Panc1 (cell line): ENCODE measurements around the gene SH3BP4. TPM values are rescaled to one million over a fixed set of nuclear protein-coding genes. Genes with fewer than 3 reads are reported as not detected.

Experiments used
- ATAC-seq: fragments of 200-7000 bp; cut with Tn5 transposase; 2 replicates; pipeline ENCODE4 v1.9.1; 2020; ENCODE audit warnings: mild to moderate bottlenecking, moderate library complexity
- BruUV-seq: library from RNA; stranded (reverse); fragments of 400-500 nt; replicated peaks from 2 replicates; lab custom pipeline; 2021; lab: Mats Ljungman, UMichigan
- CTCF ChIA-PET: fragments of 300-600 bp; sonication (Branson Sonifier 250); formaldehyde crosslinking; loops from one replicate; lab custom pipeline; 2022; ENCODE audit warnings: antibody characterized with exemption; lab: Charles Lee
- POLR2A ChIA-PET: fragments of 300-600 bp; sonication (Branson Sonifier 250); formaldehyde crosslinking; loops from one replicate; lab custom pipeline; 2022; ENCODE audit warnings: antibody characterized with exemption; lab: Charles Lee
- DNase-seq: peaks from one replicate; pipeline ENCODE4 v3.0.0-alpha.2; 2010; ENCODE audit warnings: low read depth, low spot score
- H3K27ac ChIP-seq: 2 replicates; pipeline ENCODE4 v1.5.1; 2011; ENCODE audit warnings: mild to moderate bottlenecking, low read length, inconsistent platforms
- H3K27me3 ChIP-seq: fragments of 200-500 bp; sonication (Bioruptor generic); 2 replicates; pipeline ENCODE4 v1.6.0; 2014; ENCODE audit warnings: low read length, inconsistent platforms; ENCODE audit not compliant: control insufficient read depth, insufficient read depth
- H3K36me3 ChIP-seq: fragments of 200-500 bp; sonication (Bioruptor generic); 2 replicates; pipeline ENCODE4 v1.5.1; 2014; ENCODE audit warnings: inconsistent platforms, mild to moderate bottlenecking, low read length, moderate library complexity; ENCODE audit not compliant: control insufficient read depth, insufficient read depth
- H3K4me1 ChIP-seq: 2 replicates; pipeline ENCODE4 v1.5.1; 2011; ENCODE audit warnings: inconsistent platforms, mild to moderate bottlenecking, low read length, moderate library complexity; ENCODE audit not compliant: control insufficient read depth, insufficient read depth
- H3K4me3 ChIP-seq, 2 experiments: 2 replicates each; pipeline ENCODE4 v1.5.1; 2011 to 2012; ENCODE audit warnings: low read depth in 2 of 2, low read length in 2 of 2, mild to moderate bottlenecking in 2 of 2, inconsistent platforms in 1 of 2, moderate library complexity in 1 of 2
- H3K9me3 ChIP-seq: fragments of 200-500 bp; sonication (Bioruptor generic); 2 replicates; pipeline ENCODE4 v1.5.1; 2014; ENCODE audit warnings: low read depth, mild to moderate bottlenecking, inconsistent platforms, low read length, moderate library complexity; ENCODE audit not compliant: control insufficient read depth, insufficient read depth
- CTCF ChIP-seq: fragments of 450-650 bp; IDR thresholded peaks from 2 replicates; pipeline ENCODE4 v1.5.1; 2017; ENCODE audit warnings: mild to moderate bottlenecking
- POLR2AphosphoS5 ChIP-seq: IDR thresholded peaks from 2 replicates; pipeline ENCODE4 v1.6.1; 2012; ENCODE audit warnings: mild to moderate bottlenecking, low read depth, low read length, moderate library complexity
- SIN3A ChIP-seq: IDR thresholded peaks from 2 replicates; pipeline ENCODE4 v1.6.1; 2012; ENCODE audit warnings: low read depth, mild to moderate bottlenecking, low read length, moderate library complexity, borderline replicate concordance; ENCODE audit not compliant: insufficient read depth
- TCF7L2 ChIP-seq: IDR thresholded peaks from 2 replicates; pipeline ENCODE4 v1.6.1; 2011; ENCODE audit warnings: mild to moderate bottlenecking, low read depth, low read length, inconsistent platforms
- in situ Hi-C: cut with HindIII; loops from 2 replicates; pipeline ENCODE4 v1.10.0; 2016; ENCODE audit warnings: low sequenced_read_pairs, low pct_unique_long_range_greater_than_20kb
- intact Hi-C: fragments of 100-400 bp; cut with micrococcal nuclease; formaldehyde crosslinking; loops from one replicate; pipeline ENCODE4 v1.10.0; 2022; ENCODE audit not compliant: unreplicated experiment
- total RNA-seq: library from RNA; stranded (reverse); gene quantifications from one replicate; pipeline ENCODE4 v1.2.1, GENCODE V29; 2021; ENCODE audit not compliant: unreplicated experiment
- TF ChIP-seq, protein P1 (sequence below), 2 experiments: IDR thresholded peaks; 2 replicates each; pipeline ENCODE4 v1.6.1; 2011 to 2012; ENCODE audit warnings: low read depth in 2 of 2, control low read depth in 1 of 2, low read length in 1 of 2, mild to moderate bottlenecking in 1 of 2, moderate library complexity in 1 of 2; ENCODE audit not compliant: insufficient read depth in 1 of 2

The SH3BP4 gene
- total RNA-seq, 1 experiment from 2014 or later: 133 TPM

DNA sequence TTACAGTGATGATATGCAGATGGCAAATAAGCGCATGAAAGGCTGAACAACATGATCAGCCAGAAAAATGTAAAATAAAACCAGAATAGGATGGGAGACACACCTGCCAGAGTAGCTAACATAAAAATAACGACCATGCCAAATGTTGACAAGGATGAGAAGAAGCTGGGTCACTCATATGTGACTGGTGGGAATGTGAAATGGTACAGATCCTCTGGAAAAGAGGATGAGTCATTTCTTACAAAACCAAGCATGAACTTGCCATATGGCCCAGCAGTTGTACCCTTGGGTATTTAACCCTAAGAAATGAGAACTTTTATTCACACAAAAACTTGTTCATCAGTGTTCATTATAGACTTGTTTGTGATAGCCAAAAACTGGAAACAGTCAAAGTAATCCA is 143.8 kb downstream of the SH3BP4 start:
- no TSS peak for BruUV-seq
- TF ChIP-seq, protein P1, sequence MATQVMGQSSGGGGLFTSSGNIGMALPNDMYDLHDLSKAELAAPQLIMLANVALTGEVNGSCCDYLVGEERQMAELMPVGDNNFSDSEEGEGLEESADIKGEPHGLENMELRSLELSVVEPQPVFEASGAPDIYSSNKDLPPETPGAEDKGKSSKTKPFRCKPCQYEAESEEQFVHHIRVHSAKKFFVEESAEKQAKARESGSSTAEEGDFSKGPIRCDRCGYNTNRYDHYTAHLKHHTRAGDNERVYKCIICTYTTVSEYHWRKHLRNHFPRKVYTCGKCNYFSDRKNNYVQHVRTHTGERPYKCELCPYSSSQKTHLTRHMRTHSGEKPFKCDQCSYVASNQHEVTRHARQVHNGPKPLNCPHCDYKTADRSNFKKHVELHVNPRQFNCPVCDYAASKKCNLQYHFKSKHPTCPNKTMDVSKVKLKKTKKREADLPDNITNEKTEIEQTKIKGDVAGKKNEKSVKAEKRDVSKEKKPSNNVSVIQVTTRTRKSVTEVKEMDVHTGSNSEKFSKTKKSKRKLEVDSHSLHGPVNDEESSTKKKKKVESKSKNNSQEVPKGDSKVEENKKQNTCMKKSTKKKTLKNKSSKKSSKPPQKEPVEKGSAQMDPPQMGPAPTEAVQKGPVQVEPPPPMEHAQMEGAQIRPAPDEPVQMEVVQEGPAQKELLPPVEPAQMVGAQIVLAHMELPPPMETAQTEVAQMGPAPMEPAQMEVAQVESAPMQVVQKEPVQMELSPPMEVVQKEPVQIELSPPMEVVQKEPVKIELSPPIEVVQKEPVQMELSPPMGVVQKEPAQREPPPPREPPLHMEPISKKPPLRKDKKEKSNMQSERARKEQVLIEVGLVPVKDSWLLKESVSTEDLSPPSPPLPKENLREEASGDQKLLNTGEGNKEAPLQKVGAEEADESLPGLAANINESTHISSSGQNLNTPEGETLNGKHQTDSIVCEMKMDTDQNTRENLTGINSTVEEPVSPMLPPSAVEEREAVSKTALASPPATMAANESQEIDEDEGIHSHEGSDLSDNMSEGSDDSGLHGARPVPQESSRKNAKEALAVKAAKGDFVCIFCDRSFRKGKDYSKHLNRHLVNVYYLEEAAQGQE (IDR thresholded peaks at IDR 0.05; ENCODE audit: insufficient read depth in 1 of 2, low read depth in 2 of 2, low read length in 1 of 2): no peak
- H3K9me3 ChIP-seq: no peaks in the 10 kb centered on the region
- in situ Hi-C loops (loop anchor here (10.0 kb wide), 1 partner anchor 211 kb away; no protein-coding TSS in a partner anchor), intact Hi-C loops (no loop called here)
- POLR2A ChIA-PET: no interaction called here
- DNase-seq: no peak
- H3K27ac ChIP-seq: no peak overlapping the region
- H3K4me3 ChIP-seq: no peak overlapping the region
- no peaks in the 10 kb centered on the region for H3K27me3 ChIP-seq
- no peaks in the 10 kb centered on the region for H3K36me3 ChIP-seq
- CTCF ChIA-PET: no interaction called here
- H3K4me1 ChIP-seq: peaks cover 20% of the 10 kb centered on the region
- ATAC-seq: no peak

DNA sequence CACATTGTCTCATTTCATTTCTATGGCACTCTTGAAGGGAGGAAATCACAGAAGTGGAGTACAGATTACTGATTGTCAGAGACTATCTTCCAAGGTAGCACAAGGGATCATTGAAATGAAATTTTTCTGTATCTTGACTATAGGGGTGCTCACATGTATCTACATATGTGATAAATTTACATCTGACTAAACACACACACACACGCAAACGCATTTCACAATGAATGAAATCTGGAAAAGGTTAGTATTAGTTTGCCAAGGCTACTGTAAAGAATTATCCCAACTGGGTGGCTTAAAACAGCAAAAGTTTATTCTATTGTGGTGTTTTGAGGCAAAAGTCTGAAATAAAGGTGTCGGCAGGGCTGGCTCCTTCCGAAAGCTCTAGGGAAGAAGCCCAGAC is 144.6 kb downstream of the SH3BP4 start:
- Histone ChIP-seq H3K27ac (peak overlapping the region; percentile 60; the same call in 1 of the 2 replicates), H3K4me1 (peaks cover 20% of the 10 kb centered on the region), H3K4me3 (no peak overlapping the region), H3K27me3 (no peaks in the 10 kb centered on the region), H3K36me3 (no peaks in the 10 kb centered on the region), H3K9me3 (no peaks in the 10 kb centered on the region)
- TF ChIP-seq CTCF (no peak), SIN3A (no peak), TCF7L2 (no peak), POLR2AphosphoS5 (no peak)
- TF ChIP-seq, protein P1 (IDR thresholded peaks at IDR 0.05; ENCODE audit: insufficient read depth in 1 of 2, low read depth in 2 of 2, low read length in 1 of 2): no peak
- ChIA-PET POLR2A (no interaction called here), CTCF (no interaction called here)
- no peak for DNase-seq
- BruUV-seq: no TSS peak
- intact Hi-C loops: no loop called here
- in situ Hi-C loops: loop anchor here (10.0 kb wide), 1 partner anchor 212 kb away; no protein-coding TSS in a partner anchor
- ATAC-seq: no peak
